SU-DHL-6 (cell line): ENCODE data around the gene DCAF5.

Source experiments
- CTCF ChIP-seq: fragments of 200-600 bp; sonication (generic); IDR thresholded peaks from one replicate; pipeline ENCODE4 v1.5.1; 2017; ENCODE audit warnings: antibody characterized with exemption, mild to moderate bottlenecking, low read length, moderate library complexity; ENCODE audit not compliant: insufficient read depth, poor library complexity, severe bottlenecking
- EZH2phosphoT487 ChIP-seq: fragments of 200-600 bp; sonication (generic), shearing (Covaris generic); conservative IDR thresholded peaks from 2 replicates; pipeline ENCODE4 v1.6.1; 2018; ENCODE audit warnings: mild to moderate bottlenecking, antibody characterized with exemption, low read length, moderate library complexity, mixed read lengths

DNA sequence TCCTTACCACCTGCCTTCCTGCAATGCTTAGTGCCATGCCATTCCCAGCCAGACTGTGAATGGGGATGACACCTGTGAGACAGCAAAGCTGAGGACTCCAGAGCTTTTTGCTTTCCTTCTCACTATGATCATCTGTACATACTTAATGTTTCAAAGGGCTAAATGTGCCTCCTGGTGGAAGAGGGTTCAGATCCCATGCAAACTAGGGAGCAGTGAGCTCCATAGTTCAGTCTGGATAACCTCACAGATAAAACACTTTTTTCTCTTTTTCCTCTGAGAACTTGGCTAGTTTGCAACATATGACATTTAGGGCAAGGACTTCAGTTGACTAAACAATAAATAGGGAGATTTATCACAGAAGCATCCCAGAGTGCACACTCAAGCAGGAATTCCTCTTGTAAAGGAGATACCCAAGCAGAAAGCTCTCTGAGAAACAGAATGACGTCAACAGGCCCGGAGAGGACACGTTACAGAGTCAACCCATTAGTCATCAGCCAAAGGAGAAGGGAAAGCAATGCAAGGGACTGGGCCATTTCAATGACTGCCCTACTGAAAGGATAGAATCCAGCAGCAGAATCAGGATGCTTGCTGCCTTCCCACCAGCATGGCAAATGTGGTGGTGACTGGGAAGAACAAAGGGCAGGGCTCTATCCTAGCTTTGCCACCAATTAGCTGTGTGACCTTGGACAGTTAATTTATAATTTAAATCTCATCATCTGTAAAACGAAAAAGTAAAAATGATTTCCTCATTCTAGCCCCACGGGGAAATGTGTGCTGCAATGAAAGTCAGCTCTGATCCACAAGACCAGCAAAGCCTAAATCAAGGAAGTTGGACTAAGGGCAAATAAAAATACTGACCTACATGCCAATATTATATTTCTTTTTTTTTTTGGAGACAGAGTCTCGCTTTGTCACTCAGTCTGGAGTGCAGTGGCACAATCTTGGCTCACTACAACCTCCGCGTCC, 93.0 kb downstream of the DCAF5 start:
- TF ChIP-seq CTCF (no peak), EZH2phosphoT487 (no peak)
